NK-92 (cell line): ENCODE measurements around the gene CKS1B.
"Not testable (repeated sequence)": the region's sequence is repeated elsewhere in the genome, so short reads cannot be mapped to it uniquely, and the experiment has no call there.

Experiments used
- DNase-seq: peaks from one replicate; lab custom pipeline; 2025; ENCODE audit not compliant: unreplicated experiment; lab: John Stamatoyannopoulos, UW

The CKS1B gene

DNA sequence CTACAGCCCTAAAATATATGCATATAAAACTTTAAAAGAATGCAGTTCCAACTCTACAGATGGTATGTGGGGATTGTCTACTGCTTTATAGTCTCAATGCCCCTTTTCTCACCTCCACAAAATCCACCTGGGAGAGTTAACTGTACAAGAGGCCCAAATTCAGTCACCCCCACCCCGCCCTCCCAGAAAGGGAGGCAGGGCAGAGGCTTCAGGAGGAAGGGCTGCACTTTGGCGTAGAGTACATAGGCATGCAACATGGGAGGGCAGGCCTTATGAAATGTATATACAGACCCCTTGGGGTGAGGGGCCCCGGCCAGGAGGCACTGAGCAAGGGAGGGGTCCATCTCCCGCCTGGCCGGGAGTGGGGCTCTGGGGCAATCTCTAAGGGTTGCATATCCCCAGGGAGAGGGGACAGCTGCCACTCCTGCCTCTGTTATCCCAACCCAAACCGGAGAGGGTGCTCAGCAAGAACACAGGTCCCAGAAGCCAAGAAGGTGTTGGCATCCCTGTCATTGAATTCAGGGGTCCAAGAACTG, 11.6 kb upstream of the CKS1B start:
- DNase-seq: no peak

- no peak for DNase-seq
Observed at GRCh38 chr1:154963643-154964042, 10.8 kb upstream of the CKS1B start.

GRCh38 chr1:154964359-154964758, 10.1 kb upstream of the CKS1B start:
- DNase-seq: no peak

- DNase-seq: no peak
Observed at GRCh38 chr1:154966111-154966510, 8.4 kb upstream of the CKS1B start.

- no peak for DNase-seq
Observed at GRCh38 chr1:154967331-154967950, 7.0 kb upstream of the CKS1B start.

GRCh38 chr1:154968731-154969130, 5.8 kb upstream of the CKS1B start:
- no peak for DNase-seq

GRCh38 chr1:154969246-154969645, 5.2 kb upstream of the CKS1B start:
- no peak for DNase-seq

- DNase-seq: no peak
Observed at GRCh38 chr1:154969860-154970452, 4.5 kb upstream of the CKS1B start.

DNA sequence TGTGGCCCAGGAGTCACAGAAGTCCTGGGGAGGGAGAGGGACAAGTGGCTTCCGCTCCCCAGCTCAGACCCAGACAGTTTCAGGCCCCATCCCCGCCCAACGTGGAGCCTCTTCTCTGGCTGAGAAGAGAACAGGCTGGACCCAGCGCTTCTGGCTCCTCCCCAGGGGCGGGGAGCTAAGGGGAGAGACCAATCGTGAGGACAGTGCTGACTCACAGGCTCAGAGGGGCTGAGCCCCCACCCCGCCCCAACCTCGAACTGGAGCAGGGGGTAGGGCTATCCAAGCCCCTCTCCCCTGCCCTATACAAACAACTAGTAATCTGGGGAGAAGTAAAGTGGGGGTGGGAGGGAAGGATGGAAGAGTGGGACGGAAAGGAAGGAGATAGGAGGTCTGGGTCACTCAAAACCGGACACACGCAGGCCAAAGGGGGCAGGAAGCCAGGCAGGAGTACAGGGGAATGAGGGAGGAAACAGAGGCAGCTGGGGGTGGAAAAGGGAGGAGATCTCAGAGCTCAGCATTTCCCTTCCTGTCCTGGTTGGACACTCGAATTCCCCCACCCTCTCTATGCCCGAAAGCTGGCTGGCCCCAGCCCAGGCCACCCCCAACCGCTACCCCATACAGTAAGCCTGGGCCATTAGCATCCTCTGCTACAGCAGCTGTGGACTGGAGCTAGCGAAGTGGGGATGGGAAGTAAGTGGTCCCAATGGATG, 3.7 kb upstream of the CKS1B start, which contains the start of gene SHC1:
Gene SHC1, minus strand, starts transcription at position 117 of the 710 bp plus-strand sequence. CDS start 221 bp downstream, outside the sequence.
- no peak for DNase-seq

- no peak for DNase-seq
Observed at GRCh38 chr1:154971341-154971998, 3.0 kb upstream of the CKS1B start.

DNA sequence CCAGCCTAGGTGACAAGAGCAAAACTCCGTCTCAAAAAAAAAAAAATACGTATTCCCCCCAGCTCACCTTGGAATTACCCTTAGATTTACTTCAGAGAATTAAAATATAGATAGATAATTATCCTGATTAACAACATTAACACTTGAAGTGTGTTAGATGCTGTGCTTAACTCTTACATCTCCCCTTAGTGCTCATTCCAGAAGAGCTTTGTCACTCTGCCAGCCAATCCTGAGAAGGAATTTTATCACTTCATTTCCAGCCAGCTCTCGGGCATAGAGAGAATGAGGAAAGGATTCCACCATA, 2.3 kb upstream of the CKS1B start:
- no peak for DNase-seq

- DNase-seq: no peak
Observed at GRCh38 chr1:154972517-154973343, 1.8 kb upstream of the CKS1B start.

- DNase-seq: peak; percentile 20
Observed at GRCh38 chr1:154973344-154974101, 958 bp upstream of the CKS1B start.

GRCh38 chr1:154974808-154975408, 427 bp downstream of the CKS1B start:
- DNase-seq: peak; percentile 81

GRCh38 chr1:154975409-154976059, 1.1 kb downstream of the CKS1B start:
- no peak for DNase-seq

DNA sequence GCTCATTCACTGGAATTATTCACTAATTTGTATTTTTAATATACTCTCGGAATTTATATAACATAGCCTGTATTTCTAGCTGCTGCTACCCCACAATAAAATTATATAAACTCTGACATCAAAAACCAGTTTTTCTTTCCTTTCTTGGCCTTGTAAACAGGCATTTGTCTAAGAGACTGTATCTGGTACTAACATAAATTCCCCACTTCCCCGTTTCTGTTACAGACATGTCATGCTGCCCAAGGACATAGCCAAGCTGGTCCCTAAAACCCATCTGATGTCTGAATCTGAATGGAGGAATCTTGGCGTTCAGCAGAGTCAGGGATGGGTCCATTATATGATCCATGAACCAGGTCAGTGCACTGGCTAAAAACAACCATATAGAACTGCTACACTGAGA, 3.3 kb downstream of the CKS1B start:
- not testable (repeated sequence) for DNase-seq

- DNase-seq: no peak
Observed at GRCh38 chr1:154978360-154978759, 3.9 kb downstream of the CKS1B start.

DNA sequence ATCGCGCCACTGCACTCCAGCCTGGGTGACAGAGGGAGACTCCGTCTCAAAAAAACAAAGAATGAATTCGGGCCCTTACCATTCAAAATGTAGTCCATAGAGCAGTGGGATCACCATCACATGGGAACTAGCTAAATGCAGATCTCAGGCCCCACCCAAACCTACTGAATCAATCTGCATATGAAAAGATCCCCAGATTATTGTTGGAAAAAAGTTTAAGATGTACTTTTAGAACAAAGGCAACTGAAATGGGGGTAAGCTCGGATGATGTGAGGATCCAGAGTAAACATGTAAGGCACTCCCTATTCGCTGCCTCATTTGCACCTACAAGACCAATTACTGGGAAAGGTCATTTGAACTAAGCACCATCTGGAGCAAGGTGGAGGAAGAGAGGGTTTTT, 7.9 kb downstream of the CKS1B start:
- no peak for DNase-seq
